HG02870 (cell line): ENCODE measurements around the gene CHTF18.

Experiments used
- ATAC-seq: cut with Tn5 transposase; IDR thresholded peaks from one replicate; pipeline ENCODE4 v1.9.1; 2021; ENCODE audit warnings: mild to moderate bottlenecking, moderate library complexity; ENCODE audit not compliant: unreplicated experiment

The CHTF18 gene

GRCh38 chr16:842711-843560, 54.5 kb downstream of the CHTF18 start:
- no peak for ATAC-seq

- no peak for ATAC-seq
Measured at GRCh38 chr16:843771-844170, 55.4 kb downstream of the CHTF18 start.

GRCh38 chr16:844638-845350, 56.4 kb downstream of the CHTF18 start:
- ATAC-seq, result no peak

GRCh38 chr16:845351-845745, 56.9 kb downstream of the CHTF18 start:
- ATAC-seq, result no peak

GRCh38 chr16:847151-847550, 58.7 kb downstream of the CHTF18 start:
- ATAC-seq, result no peak
